HEK293 (cell line): ENCODE measurements around the gene AGGF1.
A peak's percentile ranks its signal among the peaks of the same experiment; 100 is the strongest.

Source experiments
- CTCF ChIA-PET: fragments of 350-600 bp; formaldehyde crosslinking; extraction: SDS; loops from one replicate; lab custom pipeline; 2021; ENCODE audit warnings: antibody characterized with exemption; lab: Yijun Ruan, JAX
- POLR2A ChIA-PET: fragments of 300-600 bp; formaldehyde crosslinking; extraction: SDS; loops from one replicate; lab custom pipeline; 2020; ENCODE audit warnings: antibody characterized with exemption, inconsistent platforms; lab: Yijun Ruan, JAX
- H3K27ac ChIP-seq: fragments of 200-500 bp; sonication (Bioruptor generic); 2 replicates; pipeline ENCODE4 v1.5.1; 2014; ENCODE audit warnings: low read depth, low read length, control low read depth, inconsistent platforms; ENCODE audit errors: extremely low read depth
- H3K36me3 ChIP-seq, 2 experiments: fragments of 200-500 bp in 1 of 2; sonication (Bioruptor generic) in 1 of 2; 1 replicate in 1 of 2; 2 replicates in 1 of 2; pipeline ENCODE4 v1.5.1; 2014 to 2017; ENCODE audit warnings: inconsistent platforms in 2 of 2, low read length in 2 of 2; ENCODE audit not compliant: control insufficient read depth in 2 of 2, insufficient read depth in 1 of 2
- H3K4me1 ChIP-seq: fragments of 200-500 bp; sonication (Bioruptor generic); 2 replicates; pipeline ENCODE4 v1.5.1; 2014; ENCODE audit warnings: mild to moderate bottlenecking, low read length, inconsistent platforms; ENCODE audit not compliant: control insufficient read depth, insufficient read depth
- H3K4me3 ChIP-seq: 2 replicates; pipeline ENCODE4 v1.5.1; 2011; ENCODE audit warnings: low read depth, mild to moderate bottlenecking, control low read depth, low read length, moderate library complexity
- H3K9me3 ChIP-seq: fragments of 200-500 bp; sonication (Bioruptor generic); 2 replicates; pipeline ENCODE4 v1.5.1; 2014; ENCODE audit warnings: low read depth, low read length, inconsistent platforms; ENCODE audit not compliant: control insufficient read depth, insufficient read depth
- BCL11A ChIP-seq: fragments of 450-650 bp; formaldehyde crosslinking; IDR thresholded peaks from 2 replicates; pipeline ENCODE4 v1.5.1; 2016; ENCODE audit warnings: low read depth, missing biosample characterization, missing genetic modification characterization
- KLF1 ChIP-seq: fragments of 450-650 bp; formaldehyde crosslinking; IDR thresholded peaks from 2 replicates; pipeline ENCODE4 v1.5.1; 2016; ENCODE audit warnings: missing biosample characterization, missing genetic modification characterization
- MEIS1 ChIP-seq: sonication (generic); formaldehyde crosslinking; IDR thresholded peaks from 2 replicates; pipeline ENCODE4 v1.8.1; 2022; ENCODE audit warnings: missing genetic modification reagents, mild to moderate bottlenecking, borderline replicate concordance
- PRDM6 ChIP-seq: fragments of 450-650 bp; formaldehyde crosslinking; IDR thresholded peaks from 2 replicates; pipeline ENCODE4 v1.5.1; 2017; ENCODE audit warnings: missing biosample characterization, missing genetic modification characterization
- SCRT1 ChIP-seq: fragments of 450-650 bp; formaldehyde crosslinking; IDR thresholded peaks from 2 replicates; pipeline ENCODE4 v1.5.1; 2016; ENCODE audit warnings: missing biosample characterization, missing genetic modification characterization, borderline replicate concordance
- SP3 ChIP-seq: fragments of 450-650 bp; formaldehyde crosslinking; IDR thresholded peaks from 2 replicates; pipeline ENCODE4 v1.5.1; 2016; ENCODE audit warnings: missing biosample characterization, missing genetic modification characterization
- TCF7L2 ChIP-seq: IDR thresholded peaks from 2 replicates; pipeline ENCODE4 v1.6.1; 2011; ENCODE audit warnings: low read depth, mild to moderate bottlenecking, inconsistent platforms, low read length, moderate library complexity, borderline replicate concordance
- ZBTB44 ChIP-seq: fragments of 450-650 bp; IDR thresholded peaks from 2 replicates; pipeline ENCODE4 v1.5.1; 2018; ENCODE audit warnings: missing biosample characterization, mild to moderate bottlenecking, missing genetic modification characterization
- ZBTB48 ChIP-seq: fragments of 450-650 bp; formaldehyde crosslinking; IDR thresholded peaks from 2 replicates; pipeline ENCODE4 v1.5.1; 2016; ENCODE audit warnings: missing biosample characterization, missing genetic modification characterization
- ZNF10 ChIP-seq: fragments of 450-650 bp; formaldehyde crosslinking; IDR thresholded peaks from 2 replicates; pipeline ENCODE4 v1.5.1; 2017; ENCODE audit warnings: missing biosample characterization, missing genetic modification characterization
- ZNF112 ChIP-seq: fragments of 450-650 bp; formaldehyde crosslinking; IDR thresholded peaks from 2 replicates; pipeline ENCODE4 v1.5.0; 2017; ENCODE audit warnings: missing biosample characterization, missing genetic modification characterization
- ZNF157 ChIP-seq: fragments of 450-650 bp; formaldehyde crosslinking; IDR thresholded peaks from 2 replicates; pipeline ENCODE4 v1.5.1; 2016; ENCODE audit warnings: missing biosample characterization, missing genetic modification characterization
- ZNF175 ChIP-seq: fragments of 450-650 bp; formaldehyde crosslinking; IDR thresholded peaks from 2 replicates; pipeline ENCODE4 v1.5.1; 2016; ENCODE audit warnings: missing biosample characterization, missing genetic modification characterization
- ZNF214 ChIP-seq: fragments of 450-650 bp; formaldehyde crosslinking; IDR thresholded peaks from 2 replicates; pipeline ENCODE4 v1.5.1; 2017; ENCODE audit warnings: missing biosample characterization, mild to moderate bottlenecking, missing genetic modification characterization, borderline replicate concordance
- ZNF223 ChIP-seq: fragments of 450-650 bp; formaldehyde crosslinking; IDR thresholded peaks from 2 replicates; pipeline ENCODE4 v1.5.1; 2016; ENCODE audit warnings: missing biosample characterization, missing genetic modification characterization
- ZNF404 ChIP-seq: fragments of 450-650 bp; formaldehyde crosslinking; IDR thresholded peaks from 2 replicates; pipeline ENCODE4 v1.5.1; 2017; ENCODE audit warnings: missing biosample characterization, missing genetic modification characterization
- ZNF510 ChIP-seq: fragments of 450-650 bp; formaldehyde crosslinking; IDR thresholded peaks from 2 replicates; pipeline ENCODE4 v1.5.1; 2018; ENCODE audit warnings: mild to moderate bottlenecking, missing genetic modification characterization, missing biosample characterization; ENCODE audit not compliant: insufficient replicate concordance
- ZNF555 ChIP-seq: fragments of 450-650 bp; formaldehyde crosslinking; conservative IDR thresholded peaks from 2 replicates; pipeline ENCODE4 v1.5.1; 2017; ENCODE audit warnings: missing biosample characterization, mild to moderate bottlenecking, missing genetic modification characterization, inconsistent platforms
- ZNF585B ChIP-seq: fragments of 450-650 bp; formaldehyde crosslinking; IDR thresholded peaks from 2 replicates; pipeline ENCODE4 v1.5.1; 2016; ENCODE audit warnings: missing biosample characterization, missing genetic modification characterization
- ZNF76 ChIP-seq: fragments of 450-650 bp; formaldehyde crosslinking; IDR thresholded peaks from 2 replicates; pipeline ENCODE4; 2016; ENCODE audit warnings: low read depth, missing biosample characterization, missing genetic modification characterization, borderline replicate concordance
- ZNF776 ChIP-seq: fragments of 450-650 bp; formaldehyde crosslinking; IDR thresholded peaks from 2 replicates; pipeline ENCODE4 v1.5.0; 2017; ENCODE audit warnings: missing biosample characterization, missing genetic modification characterization, borderline replicate concordance
- ZXDB ChIP-seq: fragments of 450-650 bp; formaldehyde crosslinking; IDR thresholded peaks from 2 replicates; pipeline ENCODE4 v1.5.1; 2016; ENCODE audit warnings: missing biosample characterization, missing genetic modification characterization

AGGF1 gene

GRCh38 chr5:77030097-77031071 is at the start of gene AGGF1 (continued):
- TF ChIP-seq PRDM6 (no peak), SP3 (tag by site-specific recombination) (peak; percentile 85), ZNF510 (tag by site-specific recombination) (no peak), ZNF175 (tag by site-specific recombination) (no peak), SCRT1 (tag by site-specific recombination) (no peak), MEIS1 (CRISPR knock-in tag) (no peak)

GRCh38 chr5:76980518-76981144 is 49.6 kb upstream of the AGGF1 start:
- POLR2A ChIA-PET, result no interaction called here
- CTCF ChIA-PET, result interaction anchor here (0.7 kb wide), 1 partner anchor 703 kb away, joined by 3 read pairs; no protein-coding TSS in a partner anchor

GRCh38 chr5:76982450-76982849 is 47.8 kb upstream of the AGGF1 start:
- no peak overlapping the region for H3K4me3 ChIP-seq
- POLR2A ChIA-PET, result no interaction called here
- H3K27ac ChIP-seq, result no peak overlapping the region
- no peaks in the 10 kb centered on the region; the same call in 1 of the 2 replicates for H3K4me1 ChIP-seq
- CTCF ChIA-PET, result no interaction called here
- no peaks in the 10 kb centered on the region for H3K9me3 ChIP-seq
- H3K36me3 ChIP-seq, result no peaks in the 10 kb centered on the region
- no peak for TF ChIP-seq ZNF214 (tag by site-specific recombination)
- no peak for TF ChIP-seq KLF1 (tag by site-specific recombination)
- TF ChIP-seq ZNF112 (tag by site-specific recombination), result no peak
- TF ChIP-seq ZNF404 (tag by site-specific recombination), result no peak
- TF ChIP-seq TCF7L2, result no peak
- no peak for TF ChIP-seq ZBTB48
- TF ChIP-seq ZNF157 (tag by site-specific recombination), result no peak
- no peak for TF ChIP-seq ZNF776 (tag by site-specific recombination)
- no peak for TF ChIP-seq ZNF555 (tag by site-specific recombination)
- no peak for TF ChIP-seq ZNF76 (tag by site-specific recombination)
- TF ChIP-seq ZXDB, result no peak

More at GRCh38 chr5:76980518-76981144, 49.6 kb upstream of the AGGF1 start:
- H3K4me3 ChIP-seq, result no peak overlapping the region
- H3K4me1 ChIP-seq, result no peaks in the 10 kb centered on the region
- no peak overlapping the region for H3K27ac ChIP-seq
- no peaks in the 10 kb centered on the region for H3K9me3 ChIP-seq
- no peaks in the 10 kb centered on the region for H3K36me3 ChIP-seq
- TF ChIP-seq ZNF10 (tag by site-specific recombination) (peak; percentile 87), ZNF223 (tag by site-specific recombination) (no peak), BCL11A (tag by site-specific recombination) (no peak), ZBTB44 (no peak), ZNF585B (tag by site-specific recombination) (no peak)
